ENCODE measurements around the gene DDX43. TPM values are rescaled to one million over a fixed set of nuclear protein-coding genes. Genes with fewer than 3 reads are reported as not detected.

Gene DDX43
- 1 to 10 TPM in 2 of 4 donors, under 1 TPM in 2; 0.89 to 2.3 (median 1.6) TPM for total RNA-seq

DNA sequence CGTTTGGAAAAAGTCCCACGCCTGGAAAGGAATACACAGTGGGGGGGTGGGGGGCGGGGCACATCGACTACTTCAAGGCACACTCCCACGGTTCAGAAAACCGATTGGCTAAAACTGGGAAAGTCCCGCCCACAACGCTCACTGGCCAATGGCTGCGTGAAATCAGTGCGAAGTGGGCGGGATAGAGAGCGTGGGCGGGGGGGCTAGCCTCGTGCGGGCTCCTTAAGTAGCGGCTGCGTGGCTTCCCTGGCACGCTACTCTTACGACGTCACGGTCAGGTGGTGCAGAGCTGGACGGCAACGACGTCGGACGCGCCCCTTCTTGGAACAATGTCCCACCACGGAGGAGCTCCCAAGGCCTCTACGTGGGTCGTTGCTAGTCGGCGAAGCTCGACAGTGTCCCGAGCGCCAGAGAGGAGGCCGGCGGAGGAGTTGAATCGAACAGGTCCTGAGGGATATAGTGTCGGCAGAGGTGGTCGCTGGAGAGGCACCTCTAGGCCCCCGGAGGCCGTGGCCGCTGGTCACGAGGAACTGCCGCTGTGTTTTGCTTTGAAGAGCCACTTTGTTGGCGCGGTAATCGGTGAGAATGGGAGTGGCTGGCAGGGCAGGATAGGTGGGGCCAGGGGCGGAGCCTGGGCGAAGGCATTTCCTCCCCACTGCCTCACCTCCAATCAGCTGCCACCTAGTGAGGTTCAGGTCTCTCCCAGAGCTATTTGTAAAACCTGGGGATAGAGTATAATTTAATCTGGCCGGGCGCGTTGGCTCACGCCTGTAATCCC, at the start of gene DDX43:
Gene DDX43 (plus strand): TSS at position 252 of the 778 bp plus-strand sequence. CDS start 78 bp downstream, at position 330.
- intact Hi-C loops (cut with DNase I; ENCODE audit: low total_unique reads), result no loop called here
- TF ChIP-seq, protein P1, sequence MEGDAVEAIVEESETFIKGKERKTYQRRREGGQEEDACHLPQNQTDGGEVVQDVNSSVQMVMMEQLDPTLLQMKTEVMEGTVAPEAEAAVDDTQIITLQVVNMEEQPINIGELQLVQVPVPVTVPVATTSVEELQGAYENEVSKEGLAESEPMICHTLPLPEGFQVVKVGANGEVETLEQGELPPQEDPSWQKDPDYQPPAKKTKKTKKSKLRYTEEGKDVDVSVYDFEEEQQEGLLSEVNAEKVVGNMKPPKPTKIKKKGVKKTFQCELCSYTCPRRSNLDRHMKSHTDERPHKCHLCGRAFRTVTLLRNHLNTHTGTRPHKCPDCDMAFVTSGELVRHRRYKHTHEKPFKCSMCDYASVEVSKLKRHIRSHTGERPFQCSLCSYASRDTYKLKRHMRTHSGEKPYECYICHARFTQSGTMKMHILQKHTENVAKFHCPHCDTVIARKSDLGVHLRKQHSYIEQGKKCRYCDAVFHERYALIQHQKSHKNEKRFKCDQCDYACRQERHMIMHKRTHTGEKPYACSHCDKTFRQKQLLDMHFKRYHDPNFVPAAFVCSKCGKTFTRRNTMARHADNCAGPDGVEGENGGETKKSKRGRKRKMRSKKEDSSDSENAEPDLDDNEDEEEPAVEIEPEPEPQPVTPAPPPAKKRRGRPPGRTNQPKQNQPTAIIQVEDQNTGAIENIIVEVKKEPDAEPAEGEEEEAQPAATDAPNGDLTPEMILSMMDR (IDR thresholded peaks at IDR 0.05), result no peak
- TF ChIP-seq POLR2A (IDR thresholded peaks at IDR 0.05), result no peak
- DNase-seq (ENCODE audit: low spot score in 2 of 2), result peak; percentile 27 to 86
- whole genome bisulfite sequencing, 2 donors, result 73 to 80% methylated on average over 54 of the region's 54 CpGs
- no peak within 1 kb of the TSS for H3K4me3 ChIP-seq (ENCODE audit: low read depth, poor library complexity, severe bottlenecking)

DNA sequence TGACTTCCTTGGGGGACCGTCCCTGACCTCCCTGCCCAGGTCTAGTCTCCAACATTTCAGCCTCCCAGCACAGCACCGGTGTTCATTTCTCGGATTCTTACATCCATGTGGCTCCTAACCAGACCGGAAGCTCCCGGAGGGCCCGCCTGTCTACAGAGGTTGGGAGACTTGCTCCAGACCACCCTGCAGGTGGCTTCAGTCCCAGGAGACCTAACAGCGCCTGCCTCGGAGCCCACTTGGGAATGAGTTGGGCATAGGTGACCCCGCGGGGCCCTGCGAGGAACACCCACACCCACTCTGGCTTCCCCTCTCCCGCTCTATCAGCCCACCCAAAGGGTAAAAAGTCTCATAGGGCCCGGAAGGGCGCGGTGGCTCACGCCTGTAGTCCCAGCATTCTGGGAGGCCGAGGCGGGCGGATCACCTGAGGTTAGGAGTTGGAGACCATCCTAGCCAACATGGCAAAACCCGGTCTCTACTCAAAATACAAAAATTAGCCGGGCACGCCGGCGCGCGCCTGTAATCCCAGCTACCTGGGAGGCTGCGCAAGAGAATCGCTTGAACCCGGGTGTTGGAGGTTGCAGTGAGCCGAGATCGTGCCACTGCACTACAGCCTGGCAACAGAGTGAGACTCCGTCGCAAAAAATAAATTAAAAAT, 46.0 kb upstream of the DDX43 start:
- H3K4me3 ChIP-seq (ENCODE audit: low read depth, poor library complexity, severe bottlenecking), result no peak overlapping the region
- DNase-seq (ENCODE audit: low spot score in 2 of 2), result no peak
- TF ChIP-seq, protein P1 (IDR thresholded peaks at IDR 0.05), result no peak
- no peak for TF ChIP-seq POLR2A (IDR thresholded peaks at IDR 0.05)
- 51 to 52% methylated on average over 33 of the region's 33 CpGs for WGBS, 2 donors
- intact Hi-C loops (cut with DNase I; ENCODE audit: low total_unique reads), result no loop called here

DNA sequence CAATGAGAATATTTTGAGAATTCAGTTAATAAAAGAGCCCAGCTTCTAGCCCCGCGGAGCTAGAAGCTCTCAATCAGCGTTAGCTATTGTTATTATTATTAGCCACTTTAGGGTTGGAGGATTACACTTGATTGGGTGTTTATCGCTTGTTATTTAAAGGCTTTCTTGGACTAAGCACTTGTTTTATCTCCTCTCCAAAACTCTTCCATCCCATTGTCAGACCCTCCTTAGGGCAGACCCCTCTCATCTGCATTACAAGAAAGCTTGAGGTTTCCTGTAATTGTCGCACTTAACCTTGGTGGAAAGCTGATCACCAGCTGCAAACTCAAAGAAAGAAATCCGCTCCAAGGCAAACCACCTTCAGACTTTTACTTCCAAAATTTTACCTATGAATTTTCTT, 45.3 kb upstream of the DDX43 start:
- intact Hi-C loops (cut with DNase I; ENCODE audit: low total_unique reads), result no loop called here
- 18% methylated on average over 6 of the region's 6 CpGs for WGBS, 2 donors
- TF ChIP-seq POLR2A (IDR thresholded peaks at IDR 0.05), result no peak
- TF ChIP-seq, protein P1 (IDR thresholded peaks at IDR 0.05), result no peak
- DNase-seq (ENCODE audit: low spot score in 2 of 2), result no peak
- no peak overlapping the region for H3K4me3 ChIP-seq (ENCODE audit: low read depth, poor library complexity, severe bottlenecking)

DNA sequence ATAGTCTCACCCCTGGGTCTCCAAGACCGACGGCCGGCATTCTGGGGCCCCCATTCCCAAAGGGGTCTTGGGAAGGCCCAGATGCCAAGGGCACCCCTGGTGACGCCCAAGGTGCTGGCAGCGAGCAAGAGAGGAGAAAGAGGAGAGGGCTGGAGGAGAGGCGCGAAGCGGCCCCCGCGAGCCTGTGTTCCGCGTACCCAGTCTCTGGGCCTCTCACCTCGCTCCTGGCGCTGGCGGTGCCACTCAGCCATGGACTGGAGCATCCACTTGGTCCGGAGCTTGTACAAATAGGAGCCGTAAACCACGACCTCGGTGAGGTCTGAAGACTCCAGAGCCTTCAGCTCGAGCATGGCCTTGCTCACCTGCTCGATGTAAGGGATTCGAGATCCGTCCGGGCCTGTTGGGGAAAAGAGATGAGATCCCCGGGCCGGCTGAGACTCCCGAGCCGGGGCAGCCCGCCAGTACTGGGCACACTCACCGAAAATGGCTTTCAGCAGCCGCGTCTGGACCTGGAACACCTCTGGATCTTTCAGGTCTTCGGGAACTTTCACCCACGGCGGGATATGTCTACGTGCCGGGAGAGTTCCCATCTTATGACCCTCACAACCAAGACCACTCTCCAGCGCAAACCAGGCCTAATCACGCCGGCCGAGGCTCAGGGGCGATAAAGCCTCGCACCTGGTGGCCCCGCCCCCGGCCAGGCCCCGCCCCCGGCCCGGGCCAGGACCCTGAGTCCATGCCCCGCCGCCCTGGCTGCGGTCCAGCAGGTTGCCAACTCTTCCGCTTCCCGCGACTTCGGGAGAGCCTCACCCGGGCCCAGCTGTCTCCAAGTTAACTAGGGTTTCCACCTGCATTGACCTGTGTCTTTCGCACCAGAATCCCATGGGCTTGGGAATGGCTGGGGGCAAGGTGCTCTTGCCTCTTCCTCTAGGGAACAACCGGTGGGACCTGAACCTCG, 40.7 kb upstream of the DDX43 start, which contains the start of gene DPPA5:
Gene DPPA5 (minus strand): TSS at position 641 of the 958 bp plus-strand sequence. CDS start 51 bp downstream, at position 590.
- WGBS, 2 donors, result 84 to 90% methylated on average over 51 to 55 of the region's 59 CpGs
- intact Hi-C loops (cut with DNase I; ENCODE audit: low total_unique reads), result no loop called here
- TF ChIP-seq, protein P1 (IDR thresholded peaks at IDR 0.05), result no peak
- no peak for TF ChIP-seq POLR2A (IDR thresholded peaks at IDR 0.05)
- H3K4me3 ChIP-seq (ENCODE audit: low read depth, poor library complexity, severe bottlenecking), result no peak within 1 kb of the TSS
- peak in 1 of 2 donors; percentile 70 for DNase-seq (ENCODE audit: low spot score in 2 of 2)

DNA sequence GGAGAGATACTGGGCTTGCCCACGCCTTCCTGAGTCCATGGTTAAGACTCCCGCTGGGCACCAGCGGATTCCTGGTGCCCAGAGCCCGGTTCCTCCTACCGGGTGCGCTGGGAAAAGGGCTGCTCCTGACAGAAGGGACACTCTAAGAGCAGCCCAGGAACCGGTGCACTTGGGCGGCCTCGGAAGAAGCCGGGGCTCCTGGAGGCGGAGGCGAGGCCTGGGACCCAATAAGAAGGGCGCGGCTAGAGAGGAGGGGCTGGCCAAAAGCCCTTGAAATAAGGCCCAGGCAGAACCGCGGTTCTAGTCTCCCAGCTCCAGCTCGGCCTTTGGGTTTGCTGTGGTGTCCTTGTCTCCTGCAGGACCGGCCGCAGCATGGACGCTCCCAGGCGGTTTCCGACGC, 32.3 kb upstream of the DDX43 start, which contains the start of gene KHDC3L:
Gene KHDC3L (plus strand): TSS at position 301 of the 400 bp plus-strand sequence. CDS start 72 bp downstream, at position 373.
- no peak for DNase-seq (ENCODE audit: low spot score in 2 of 2)
- 91 to 92% methylated on average over 23 of the region's 23 CpGs for WGBS, 2 donors
- intact Hi-C loops (cut with DNase I; ENCODE audit: low total_unique reads), result no loop called here
- H3K4me3 ChIP-seq (ENCODE audit: low read depth, poor library complexity, severe bottlenecking), result no peak within 1 kb of the TSS
- TF ChIP-seq POLR2A (IDR thresholded peaks at IDR 0.05), result no peak
- TF ChIP-seq, protein P1 (IDR thresholded peaks at IDR 0.05), result no peak

All from lower leg skin (tissue), 4 donors.